KBM-7 (cell line): ENCODE results near the gene STYK1.

ENCODE experiments used
- DNase-seq: peaks from one replicate; pipeline ENCODE4 v3.0.0-alpha.2; 2015
- in situ Hi-C: fragments of 300-500 bp; cut with MboI; formaldehyde crosslinking; loops from 2 replicates; pipeline ENCODE4 v1.14.3; 2020; ENCODE audit warnings: low sequenced_read_pairs, low pct_unique_long_range_greater_than_20kb, mixed read lengths

The STYK1 gene, protein sequence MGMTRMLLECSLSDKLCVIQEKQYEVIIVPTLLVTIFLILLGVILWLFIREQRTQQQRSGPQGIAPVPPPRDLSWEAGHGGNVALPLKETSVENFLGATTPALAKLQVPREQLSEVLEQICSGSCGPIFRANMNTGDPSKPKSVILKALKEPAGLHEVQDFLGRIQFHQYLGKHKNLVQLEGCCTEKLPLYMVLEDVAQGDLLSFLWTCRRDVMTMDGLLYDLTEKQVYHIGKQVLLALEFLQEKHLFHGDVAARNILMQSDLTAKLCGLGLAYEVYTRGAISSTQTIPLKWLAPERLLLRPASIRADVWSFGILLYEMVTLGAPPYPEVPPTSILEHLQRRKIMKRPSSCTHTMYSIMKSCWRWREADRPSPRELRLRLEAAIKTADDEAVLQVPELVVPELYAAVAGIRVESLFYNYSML

DNA sequence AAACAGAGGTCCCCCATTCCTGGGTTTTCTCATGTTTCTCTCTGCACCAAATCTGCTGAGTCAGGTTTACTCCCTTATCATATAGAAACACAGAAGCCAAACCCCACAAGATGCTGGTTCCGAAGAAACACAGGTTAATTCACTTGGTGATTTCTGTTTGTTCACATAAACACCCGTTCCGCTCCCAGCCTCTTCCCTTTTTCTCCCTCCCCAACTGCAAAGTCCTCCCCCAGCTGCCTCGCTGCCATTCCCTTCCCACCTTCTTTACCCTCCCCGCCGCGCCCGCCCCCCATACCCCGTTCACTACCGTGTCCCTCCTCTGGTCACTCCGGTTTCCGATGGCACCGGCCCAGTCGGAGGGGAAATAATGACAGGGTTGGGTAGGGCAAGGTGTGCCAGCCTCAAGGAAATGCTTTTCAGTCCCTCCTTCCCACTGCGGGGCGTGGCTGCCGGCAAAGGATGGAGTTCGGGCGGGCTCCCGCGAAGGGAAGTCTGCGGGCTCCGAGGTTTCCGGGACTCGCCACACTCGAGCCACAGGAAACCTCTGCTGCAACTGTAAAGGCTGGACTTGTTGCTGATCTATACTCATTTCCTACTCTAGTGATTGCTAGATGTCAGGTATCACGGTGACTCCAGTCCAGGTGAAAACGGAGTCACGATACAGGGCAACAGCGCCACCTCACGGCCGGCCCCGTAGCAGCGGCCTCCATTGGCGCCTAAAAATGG, at the start of gene STYK1:
Gene STYK1, minus strand, starts transcription at position 394 of the 726 bp plus-strand sequence. CDS start 39,434 bp downstream, outside the sequence.
- DNase-seq, result peak; percentile 93
- in situ Hi-C loops, result no loop called here

DNA sequence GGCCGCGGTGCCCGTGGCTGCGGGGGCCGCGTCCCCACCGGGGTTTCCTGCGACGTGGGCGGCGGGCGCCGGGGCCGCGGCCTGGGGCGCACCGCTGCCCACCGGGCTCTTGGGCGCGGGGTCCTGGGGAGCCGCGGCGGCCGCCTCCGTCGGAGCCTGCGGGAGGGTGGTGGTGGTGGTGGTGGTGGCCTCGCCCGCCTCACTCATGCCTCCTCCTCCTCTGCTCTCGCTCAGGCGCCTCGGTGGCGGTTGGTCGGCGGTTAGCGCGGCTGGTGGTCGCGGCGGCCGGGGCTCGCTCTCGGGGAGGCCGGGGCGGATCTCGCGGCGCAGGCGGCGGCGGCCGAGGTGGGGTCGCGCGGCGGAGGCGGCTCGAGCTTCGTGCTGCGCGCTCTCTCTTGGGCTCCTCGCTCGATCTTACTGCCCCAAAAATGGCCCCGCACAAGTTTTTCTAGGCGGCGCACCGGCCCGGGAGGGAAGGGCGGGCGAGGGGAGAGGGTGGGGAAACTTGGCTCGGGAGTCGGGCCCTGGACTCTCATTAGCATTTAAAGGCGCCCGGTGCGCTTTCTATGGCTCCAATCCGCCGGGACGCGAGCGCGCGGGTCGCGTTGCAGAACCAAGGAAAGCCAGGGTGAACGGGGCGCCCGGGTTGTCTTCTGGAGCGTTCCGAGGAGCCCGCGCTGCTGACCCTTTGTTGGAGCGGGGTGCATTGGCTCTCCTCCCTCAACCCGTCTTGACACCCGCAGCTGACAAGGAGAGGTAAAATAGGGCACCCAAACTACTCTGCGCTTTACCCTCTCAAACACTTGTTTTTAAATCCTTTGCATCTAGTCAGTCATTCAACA, 49.3 kb upstream of the STYK1 start, which contains the start of gene YBX3:
Gene YBX3, minus strand, starts transcription at position 419 of the 842 bp plus-strand sequence. Its CDS starts 212 bp downstream, at position 207.
- in situ Hi-C loops, result no loop called here
- peak; percentile 82 for DNase-seq

- DNase-seq, result no peak
- in situ Hi-C loops, result no loop called here
Observed at GRCh38 chr12:10722502-10722904, 48.7 kb upstream of the STYK1 start.

DNA sequence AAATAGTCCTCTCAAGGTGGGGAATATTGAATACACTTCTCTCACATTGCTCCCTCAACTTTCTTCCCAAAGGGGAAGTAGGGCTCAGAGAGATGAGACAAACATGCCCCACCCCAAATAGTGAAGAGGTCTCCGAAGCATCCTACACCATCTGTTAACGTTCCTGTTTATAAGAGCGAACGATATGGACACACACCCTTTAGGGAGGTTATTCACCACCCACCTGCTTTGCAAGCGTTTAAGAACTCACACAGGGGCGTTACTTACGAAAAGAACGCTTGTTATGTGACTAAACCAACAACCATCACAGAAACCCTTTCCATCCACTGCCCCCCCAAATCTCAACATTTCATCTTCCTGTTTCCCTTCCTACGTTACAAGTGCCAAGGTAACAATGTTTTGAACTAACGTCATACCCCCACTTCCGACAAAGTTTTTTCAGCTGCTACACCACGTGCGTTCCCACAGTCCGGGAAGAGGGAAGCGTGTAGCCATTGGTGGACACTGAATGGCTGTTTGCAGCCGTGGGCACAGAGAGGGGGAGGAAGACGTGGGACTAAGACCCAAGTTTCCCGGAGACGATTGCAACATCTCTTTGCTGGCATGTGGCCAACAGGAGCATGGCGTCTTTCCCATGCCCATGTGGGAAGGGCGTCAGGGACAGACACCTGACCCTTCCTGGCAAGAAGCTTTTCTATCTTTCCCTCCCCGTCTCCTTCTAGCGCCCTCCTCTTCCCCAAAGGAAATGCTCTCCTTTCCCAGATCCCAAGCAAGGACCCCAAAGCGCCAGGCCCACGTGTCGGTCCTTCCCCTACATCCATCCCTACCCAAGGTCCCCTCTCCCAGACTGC, 48.0 kb upstream of the STYK1 start:
- peak; percentile 86 for DNase-seq
- in situ Hi-C loops, result no loop called here

DNA sequence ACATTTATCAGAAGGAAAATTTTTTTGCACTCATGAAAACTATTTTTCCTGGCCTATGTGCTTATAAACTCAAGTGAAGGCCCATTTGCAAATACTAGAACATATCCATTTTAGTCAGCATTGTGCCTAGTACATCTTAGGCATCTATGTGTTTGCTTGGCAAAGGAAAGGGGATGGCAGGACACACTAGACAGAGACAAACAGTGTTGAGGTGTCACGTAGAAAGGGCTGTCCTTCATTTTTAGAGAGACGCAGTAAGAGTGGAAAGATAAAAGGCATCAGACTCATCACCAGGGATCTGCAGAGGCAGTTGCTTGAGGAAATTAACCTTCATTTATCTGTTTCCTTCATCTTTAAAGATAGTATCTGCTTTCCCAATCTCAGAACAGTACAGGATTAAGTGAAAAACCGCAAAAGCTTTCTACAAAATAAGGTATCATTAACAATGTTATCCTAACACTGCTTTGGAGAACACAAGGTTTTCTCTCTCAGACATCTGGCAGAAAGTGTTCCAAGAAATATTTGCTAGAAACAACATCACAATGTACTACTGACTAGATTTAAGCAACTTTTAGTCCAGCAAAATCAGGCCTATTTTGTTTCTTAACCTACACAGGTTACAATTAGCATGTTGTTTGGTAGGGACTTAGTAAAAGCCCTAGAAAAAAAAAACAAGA, 47.3 kb upstream of the STYK1 start:
- peak; percentile 66 for DNase-seq

GRCh38 chr12:10719482-10719881, 45.6 kb upstream of the STYK1 start:
- in situ Hi-C loops, result no loop called here
- no peak for DNase-seq

More for the DNA sequence above, 47.3 kb upstream of the STYK1 start:
- in situ Hi-C loops, result no loop called here

GRCh38 chr12:10718279-10718821, 44.5 kb upstream of the STYK1 start:
- in situ Hi-C loops, result no loop called here
- no peak for DNase-seq

DNA sequence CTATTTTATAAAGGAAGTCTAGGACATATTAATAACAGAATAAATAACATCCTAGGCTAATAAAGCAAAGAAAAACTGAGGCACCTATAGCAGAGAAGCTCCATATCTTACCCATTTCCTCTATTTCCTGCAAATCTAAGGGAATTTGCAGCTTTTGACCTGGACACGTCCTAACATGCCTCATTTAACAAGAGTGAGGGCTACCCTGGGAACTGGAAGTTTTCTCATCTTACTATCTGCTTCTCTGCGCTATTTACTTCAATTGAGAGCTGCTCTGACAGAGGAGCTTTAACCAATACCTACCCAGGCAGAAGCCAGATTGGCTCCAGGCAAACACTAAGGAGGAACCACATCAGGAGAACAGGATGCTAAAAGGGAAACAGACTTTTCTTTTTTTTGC, 43.6 kb upstream of the STYK1 start:
- DNase-seq, result peak; percentile 57
- in situ Hi-C loops, result no loop called here

- DNase-seq, result no peak
- in situ Hi-C loops, result no loop called here
Observed at GRCh38 chr12:10716704-10717315, 43.0 kb upstream of the STYK1 start.

DNA sequence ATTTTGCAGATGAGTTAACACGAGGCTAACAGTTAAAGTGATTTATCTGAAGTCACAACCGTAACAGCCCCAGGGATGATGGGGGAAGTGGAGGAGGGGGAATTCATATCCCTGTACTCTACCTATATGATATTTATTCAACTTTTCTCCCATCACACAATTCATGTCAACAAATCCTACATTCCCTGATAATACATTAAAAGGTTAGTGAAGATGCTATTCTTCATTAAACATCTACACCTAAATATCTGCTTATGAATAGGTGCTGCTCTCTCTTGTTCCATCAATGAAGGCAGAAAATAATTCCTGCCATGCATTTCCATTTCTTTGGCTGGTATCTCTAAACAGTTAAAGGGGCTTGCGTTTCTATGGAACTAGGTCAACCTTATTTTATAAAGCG, 42.4 kb upstream of the STYK1 start:
- in situ Hi-C loops, result no loop called here
- no peak for DNase-seq

GRCh38 chr12:10715491-10715890, 41.6 kb upstream of the STYK1 start:
- DNase-seq, result no peak
- in situ Hi-C loops, result no loop called here

GRCh38 chr12:10709808-10710207, 36.0 kb upstream of the STYK1 start:
- in situ Hi-C loops, result no loop called here
- no peak for DNase-seq

DNA sequence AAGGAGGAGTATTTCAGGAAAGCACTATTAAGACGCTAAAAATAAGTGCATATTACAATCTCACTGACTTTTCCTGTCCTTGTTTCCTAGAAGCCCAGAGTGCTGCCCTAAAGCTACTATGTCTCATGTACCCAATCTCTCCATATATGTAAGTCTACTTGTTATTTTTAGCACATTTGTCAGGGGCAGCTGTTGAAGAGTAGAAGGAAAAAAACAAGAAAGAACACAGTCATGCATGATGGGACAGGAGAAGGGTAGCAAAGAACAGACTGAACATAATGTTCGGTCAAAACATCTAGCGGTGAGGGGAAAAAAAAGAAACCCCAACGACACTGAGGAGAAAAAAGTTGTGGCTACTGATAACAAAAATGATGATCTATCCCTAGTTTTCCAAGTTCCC, 35.0 kb upstream of the STYK1 start:
- DNase-seq, result no peak
- in situ Hi-C loops, result no loop called here

GRCh38 chr12:10705655-10706054, 31.8 kb upstream of the STYK1 start:
- no peak for DNase-seq

DNA sequence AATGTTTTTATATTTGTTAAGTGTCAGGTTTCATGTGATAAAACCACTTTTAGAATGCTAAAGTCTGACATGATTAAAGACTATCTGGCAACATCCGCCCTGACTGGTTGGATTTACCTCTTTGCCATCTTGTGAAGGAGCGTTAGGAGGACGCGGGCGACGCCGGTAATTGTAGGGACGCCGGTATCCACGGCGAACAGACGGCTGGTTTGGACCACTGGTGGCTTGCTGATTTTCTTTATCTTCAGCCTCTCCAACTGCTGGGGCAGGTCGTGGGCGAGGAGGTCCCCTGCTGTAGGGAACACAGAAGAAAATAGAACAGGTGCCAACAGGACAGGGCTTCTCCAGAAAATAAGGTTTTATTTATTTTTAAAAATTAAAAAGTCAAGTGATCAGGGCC, 28.0 kb upstream of the STYK1 start:
- in situ Hi-C loops, result no loop called here
- DNase-seq, result no peak

More at GRCh38 chr12:10705655-10706054, 31.8 kb upstream of the STYK1 start:
- in situ Hi-C loops, result no loop called here

DNA sequence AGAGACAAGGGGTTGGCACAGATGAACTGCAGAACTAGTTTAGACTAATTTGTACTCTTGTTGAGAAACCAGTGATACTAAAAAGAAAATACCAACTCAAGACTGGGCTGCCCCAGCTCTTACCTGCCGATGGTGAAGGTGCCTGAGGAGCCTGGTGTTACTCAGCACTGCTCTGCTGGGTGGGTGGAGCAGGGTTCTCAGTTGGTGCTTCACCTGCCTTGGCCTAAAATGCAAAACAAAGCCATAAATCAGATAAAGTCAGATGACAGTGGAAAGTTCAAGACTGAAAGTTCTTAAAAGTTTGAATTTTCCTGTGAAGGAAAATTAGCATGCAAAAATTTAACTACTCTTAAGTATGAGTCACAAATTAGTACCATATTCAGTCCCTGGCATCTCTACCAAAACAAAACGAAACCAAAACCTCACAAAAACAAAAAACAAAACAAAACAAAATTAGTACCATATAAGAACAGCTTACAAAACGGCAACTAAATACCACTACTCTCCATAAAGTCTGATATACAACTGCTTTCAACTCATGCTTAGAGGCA, 27.4 kb upstream of the STYK1 start:
- in situ Hi-C loops, result no loop called here
- DNase-seq, result no peak

- DNase-seq, result no peak
- in situ Hi-C loops, result no loop called here
Observed at GRCh38 chr12:10700581-10700980, 26.7 kb upstream of the STYK1 start.
